IMR-90 (cell line): ENCODE data around the gene SNCG. TPM values are rescaled to one million over a fixed set of nuclear protein-coding genes. Genes with fewer than 3 reads are reported as not detected.

Experiments
- ATAC-seq: fragments of 200-7000 bp; cut with Tn5 transposase; 2 replicates; pipeline ENCODE4 v1.9.1; 2020; ENCODE audit warnings: low read depth, mild to moderate bottlenecking, moderate library complexity
- BruUV-seq: library from RNA; stranded (reverse); fragments of 400-500 nt; replicated peaks from 2 replicates; lab custom pipeline; 2021; lab: Mats Ljungman, UMichigan
- CTCF ChIA-PET: fragments of 300-600 bp; formaldehyde crosslinking; extraction: SDS; loops from one replicate; lab custom pipeline; 2021; ENCODE audit warnings: antibody characterized with exemption; lab: Yijun Ruan, JAX
- POLR2A ChIA-PET: fragments of 300-600 bp; sonication (Branson Sonifier 250); formaldehyde crosslinking; loops from one replicate; lab custom pipeline; 2022; ENCODE audit warnings: antibody characterized with exemption; ENCODE audit not compliant: unreplicated experiment; lab: Charles Lee
- DNase-seq: peaks from one replicate; pipeline ENCODE4 v3.0.0; 2013
- H2AFZ ChIP-seq: replicated peaks from 2 replicates; pipeline ENCODE3; 2013; ENCODE audit warnings: low read length, mild to moderate bottlenecking; ENCODE audit not compliant: poor library complexity
- H2AK5ac ChIP-seq: 2 replicates; pipeline ENCODE4 v1.6.1; 2013; ENCODE audit warnings: low read depth, low read length, inconsistent platforms
- H2AK9ac ChIP-seq: replicated peaks from 2 replicates; pipeline ENCODE3; 2013; ENCODE audit warnings: mild to moderate bottlenecking, low read depth, low read length, moderate library complexity; ENCODE audit not compliant: poor library complexity
- H2BK120ac ChIP-seq: 2 replicates; pipeline ENCODE4 v1.6.1; 2013; ENCODE audit warnings: low read depth, low read length, inconsistent platforms
- H2BK15ac ChIP-seq: 3 replicates; pipeline ENCODE4 v1.6.1; 2013; ENCODE audit warnings: low read depth, low read length, inconsistent platforms
- H2BK20ac ChIP-seq: 2 replicates; pipeline ENCODE4 v1.6.1; 2013; ENCODE audit warnings: low read depth, mild to moderate bottlenecking, inconsistent platforms, low read length, moderate library complexity
- H2BK5ac ChIP-seq: 2 replicates; pipeline ENCODE4 v1.6.1; 2013; ENCODE audit warnings: mild to moderate bottlenecking, low read depth, low read length, inconsistent platforms; ENCODE audit not compliant: poor library complexity, severe bottlenecking
- H3K14ac ChIP-seq: replicated peaks from 2 replicates; pipeline ENCODE4 v1.6.1; 2013; ENCODE audit warnings: low read depth, low read length, inconsistent platforms
- H3K18ac ChIP-seq: 2 replicates; pipeline ENCODE4 v1.6.1; 2013; ENCODE audit warnings: low read depth, low read length, control low read depth
- H3K23ac ChIP-seq: 2 replicates; pipeline ENCODE4 v1.6.1; 2013; ENCODE audit warnings: low read depth, low read length, inconsistent platforms
- H3K27ac ChIP-seq: 2 replicates; pipeline ENCODE4 v1.5.1; 2013; ENCODE audit warnings: mild to moderate bottlenecking, control low read depth, low read length; ENCODE audit not compliant: insufficient read depth
- H3K27me3 ChIP-seq: 2 replicates; pipeline ENCODE4 v1.6.1; 2013; ENCODE audit warnings: low read length; ENCODE audit not compliant: control insufficient read depth, insufficient read depth
- H3K36me3 ChIP-seq: 2 replicates; pipeline ENCODE4 v1.6.1; 2013; ENCODE audit warnings: low read length, mixed read lengths; ENCODE audit not compliant: control insufficient read depth, insufficient read depth
- H3K4ac ChIP-seq: 2 replicates; pipeline ENCODE4 v1.6.1; 2013; ENCODE audit warnings: low read depth, low read length, inconsistent platforms
- H3K4me1 ChIP-seq: 2 replicates; pipeline ENCODE4 v1.6.1; 2013; ENCODE audit warnings: low read length, mixed read lengths; ENCODE audit not compliant: control insufficient read depth, insufficient read depth
- H3K4me2 ChIP-seq: 2 replicates; pipeline ENCODE4 v1.6.1; 2013; ENCODE audit warnings: low read depth, mild to moderate bottlenecking, control low read depth, low read length, moderate library complexity
- H3K4me3 ChIP-seq: 2 replicates; pipeline ENCODE4 v1.5.1; 2013; ENCODE audit warnings: low read depth, mild to moderate bottlenecking, control low read depth, low read length, moderate library complexity; ENCODE audit not compliant: insufficient read depth
- H3K56ac ChIP-seq: 2 replicates; pipeline ENCODE4 v1.6.1; 2013; ENCODE audit warnings: low read length, inconsistent platforms; ENCODE audit not compliant: insufficient read depth; ENCODE audit errors: extremely low read depth
- H3K79me1 ChIP-seq, 2 experiments: 2 replicates each; pipeline ENCODE4 v1.6.1; 2013; ENCODE audit warnings: low read length in 2 of 2, inconsistent platforms in 1 of 2, low read depth in 1 of 2
- H3K9ac ChIP-seq: 2 replicates; pipeline ENCODE4 v1.6.1; 2013; ENCODE audit warnings: low read depth, low read length, control low read depth
- H3K9me1 ChIP-seq: 2 replicates; pipeline ENCODE4 v1.6.1; 2013; ENCODE audit warnings: low read length, inconsistent platforms; ENCODE audit not compliant: insufficient read depth
- H3K9me3 ChIP-seq: 2 replicates; pipeline ENCODE4 v1.6.1; 2013; ENCODE audit warnings: low read length; ENCODE audit not compliant: control insufficient read depth, insufficient read depth
- H4K20me1 ChIP-seq: 2 replicates; pipeline ENCODE4 v1.6.1; 2013; ENCODE audit warnings: low read length, inconsistent platforms; ENCODE audit not compliant: insufficient read depth
- H4K5ac ChIP-seq: 2 replicates; pipeline ENCODE4 v1.6.1; 2013; ENCODE audit warnings: mild to moderate bottlenecking, low read depth, low read length, control low read depth
- H4K8ac ChIP-seq, 2 experiments: 2 replicates each; pipeline ENCODE4 v1.6.1; 2013; ENCODE audit warnings: low read depth in 2 of 2, low read length in 2 of 2, control low read depth in 1 of 2, inconsistent platforms in 1 of 2
- H4K91ac ChIP-seq: 2 replicates; pipeline ENCODE4 v1.6.1; 2013; ENCODE audit warnings: low read depth, low read length, inconsistent platforms; ENCODE audit not compliant: insufficient read depth
- CEBPB ChIP-seq: IDR thresholded peaks from 2 replicates; pipeline ENCODE4 v1.6.1; 2012; ENCODE audit warnings: low read depth, low read length, improper control_type of control experiment
- CTCF ChIP-seq: conservative IDR thresholded peaks from 2 replicates; pipeline ENCODE4 v1.5.1; 2012; ENCODE audit warnings: mild to moderate bottlenecking, low read depth, low read length, improper control_type of control experiment
- FOS ChIP-seq: fragments of 150-350 bp; IDR thresholded peaks from 2 replicates; pipeline ENCODE4 v1.6.1; 2016; ENCODE audit warnings: low read depth, low read length
- MAZ ChIP-seq: IDR thresholded peaks from 2 replicates; pipeline ENCODE4 v1.6.1; 2012; ENCODE audit warnings: low read depth, mild to moderate bottlenecking, low read length, improper control_type of control experiment, moderate library complexity, borderline replicate concordance
- RAD21 ChIP-seq: IDR thresholded peaks from 2 replicates; pipeline ENCODE4 v1.6.1; 2012; ENCODE audit warnings: low read length, improper control_type of control experiment
- RCOR1 ChIP-seq: IDR thresholded peaks from 2 replicates; pipeline ENCODE4 v1.6.1; 2012; ENCODE audit warnings: mild to moderate bottlenecking, low read length, improper control_type of control experiment; ENCODE audit not compliant: insufficient replicate concordance
- RFX5 ChIP-seq: IDR thresholded peaks from 2 replicates; pipeline ENCODE4 v1.8.0; 2012; ENCODE audit warnings: low read depth, mild to moderate bottlenecking, low read length, moderate library complexity
- SMC3 ChIP-seq: fragments of 150-350 bp; IDR thresholded peaks from 2 replicates; pipeline ENCODE4 v1.6.1; 2016; ENCODE audit warnings: low read depth, mild to moderate bottlenecking, antibody characterized with exemption, low read length, moderate library complexity
- WGBS, 2 experiments: methylation state at CpG; one replicate each; pipeline versions ENCODE4 v1.1.5 to v1.1.7; 2013; ENCODE audit warnings: missing lambda C conversion rate in 2 of 2; ENCODE audit not compliant: insufficient read length in 1 of 2; ENCODE audit errors: extremely low coverage in 2 of 2; 5-methylcytosine and 5-hydroxymethylcytosine counted together
- dilution Hi-C: fragments of 300-500 bp; cut with HindIII; formaldehyde crosslinking; loops from one replicate; pipeline ENCODE4 v1.14.3; 2018; ENCODE audit warnings: low sequenced_read_pairs; ENCODE audit not compliant: unreplicated experiment
- in situ Hi-C: fragments of 300-500 bp; cut with MboI; formaldehyde crosslinking; loops from 3 replicates; pipeline ENCODE4 v1.14.3; 2019; ENCODE audit warnings: low sequenced_read_pairs, inconsistent platforms, mixed read lengths
- intact Hi-C: fragments of 100-400 bp; cut with micrococcal nuclease; formaldehyde crosslinking; loops from 2 replicates; pipeline ENCODE4 v1.10.0; 2022
- polyA plus RNA-seq, 3 experiments: library from polyadenylated mRNA; depleted of rRNA; stranded (reverse); fragments of >200 nt; gene quantifications; 2 replicates each; pipeline ENCODE4 v1.2.3, GENCODE V29; 2012; ENCODE audit warnings: low replicate concordance in 1 of 3
- total RNA-seq: library from RNA; depleted of rRNA; stranded (reverse); fragments of >200 nt; gene quantifications from 2 replicates; pipeline ENCODE4 v1.2.3, GENCODE V29; 2012

Gene SNCG
- total and polyA plus RNA-seq, 2 of the 4 experiments (the other 2 are of a cell fraction), result 10.6 to 19.0 TPM

DNA sequence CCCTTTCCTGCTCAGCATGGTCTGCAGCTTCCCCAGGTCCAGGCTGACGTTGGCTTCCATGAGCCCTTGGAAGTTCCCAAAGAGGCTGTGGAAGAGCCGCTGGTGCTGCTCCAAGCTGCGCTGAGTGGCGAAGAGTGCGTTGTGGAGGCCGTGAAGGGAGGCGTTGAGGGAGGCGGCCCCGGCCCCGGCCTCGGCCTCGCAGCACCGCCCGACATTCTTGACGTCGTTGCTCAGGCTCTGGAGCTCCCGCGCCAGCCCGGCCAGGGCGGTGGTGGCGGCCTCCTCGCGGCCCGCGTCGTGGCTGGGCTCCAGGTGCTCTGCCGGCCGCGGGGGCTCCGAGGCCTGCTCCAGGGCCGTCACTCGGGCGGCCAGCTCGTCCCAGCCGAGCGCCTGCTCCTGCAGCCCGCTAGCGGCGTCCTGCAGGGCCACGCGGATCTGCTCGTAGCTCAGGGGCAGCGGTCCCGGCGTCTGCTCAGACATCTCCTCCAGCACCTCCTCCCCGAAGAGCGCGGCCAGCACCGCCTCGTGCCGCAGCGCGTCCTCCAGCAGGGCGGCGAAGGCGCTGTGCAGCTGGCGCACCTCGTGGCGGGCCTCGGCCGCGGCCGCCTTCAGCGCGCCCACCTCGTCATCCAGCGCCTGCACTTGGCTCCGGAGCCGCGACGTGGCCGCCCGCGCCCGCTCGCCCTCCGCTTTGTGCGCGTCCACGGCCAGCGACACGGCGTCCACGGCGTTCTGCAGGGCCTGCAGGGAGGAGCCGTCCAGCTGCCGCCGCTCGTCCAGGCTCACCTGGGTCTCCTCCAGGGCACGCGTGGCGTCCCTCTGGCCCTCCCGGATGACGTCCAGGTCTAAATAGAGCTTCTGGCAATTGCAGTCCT, 15.7 kb upstream of the SNCG start (continued):
- no peak for TF ChIP-seq CTCF

- intact Hi-C loops, result no loop called here
- POLR2A ChIA-PET, result no interaction called here
These were observed 14.9 kb upstream of the SNCG start for GRCh38 chr10:86943316-86944030.

More at GRCh38 chr10:86943316-86944030, 14.9 kb upstream of the SNCG start:
- Histone ChIP-seq H2AK9ac (no peak overlapping the region), H2AFZ (no peak overlapping the region), H2BK120ac (no peak overlapping the region), H3K56ac (no peak overlapping the region), H3K27ac (no peak overlapping the region), H4K5ac (no peak overlapping the region), H2BK5ac (no peak overlapping the region), H4K8ac (no peak overlapping the region), H3K23ac (no peak overlapping the region), H3K4me3 (no peak overlapping the region), H3K9ac (no peak overlapping the region), H4K91ac (no peak overlapping the region), H4K20me1 (no peaks in the 10 kb centered on the region), H3K36me3 (no peaks in the 10 kb centered on the region), H3K27me3 (peaks cover 12% of the 10 kb centered on the region), H3K4ac (no peak overlapping the region), H3K9me1 (no peaks in the 10 kb centered on the region), H3K9me3 (no peaks in the 10 kb centered on the region), H2BK15ac (no peak overlapping the region), H3K4me1 (no peaks in the 10 kb centered on the region), H2BK20ac (no peak overlapping the region), H3K14ac (no peak overlapping the region), H3K4me2 (no peak overlapping the region), H2AK5ac (no peak overlapping the region), H3K18ac (no peak overlapping the region), H3K79me1 (no peaks in the 10 kb centered on the region)
- 95% methylated on average over 19 of the region's 30 CpGs; no CpG with 5 or more reads in 1 of the 2 experiments for WGBS, 2 experiments
- in situ Hi-C loops (no loop called here), dilution Hi-C loops (no loop called here)
- CTCF ChIA-PET, result no interaction called here
- ATAC-seq, result no peak
- no TSS peak for BruUV-seq
- DNase-seq, result no peak
- TF ChIP-seq SMC3 (no peak), FOS (no peak), RFX5 (no peak), CTCF (no peak), RAD21 (no peak), CEBPB (no peak), RCOR1 (no peak), MAZ (no peak)
